GM19351 (cell line): ENCODE measurements around the gene PRKG1.
"Not testable (repeated sequence)": the region's sequence is repeated elsewhere in the genome, so short reads cannot be mapped to it uniquely, and the experiment has no call there.

Source experiments
- ATAC-seq: cut with Tn5 transposase; IDR thresholded peaks from one replicate; pipeline ENCODE4 v1.9.1; 2021; ENCODE audit warnings: mild to moderate bottlenecking, moderate library complexity; ENCODE audit not compliant: unreplicated experiment

The PRKG1 gene

DNA sequence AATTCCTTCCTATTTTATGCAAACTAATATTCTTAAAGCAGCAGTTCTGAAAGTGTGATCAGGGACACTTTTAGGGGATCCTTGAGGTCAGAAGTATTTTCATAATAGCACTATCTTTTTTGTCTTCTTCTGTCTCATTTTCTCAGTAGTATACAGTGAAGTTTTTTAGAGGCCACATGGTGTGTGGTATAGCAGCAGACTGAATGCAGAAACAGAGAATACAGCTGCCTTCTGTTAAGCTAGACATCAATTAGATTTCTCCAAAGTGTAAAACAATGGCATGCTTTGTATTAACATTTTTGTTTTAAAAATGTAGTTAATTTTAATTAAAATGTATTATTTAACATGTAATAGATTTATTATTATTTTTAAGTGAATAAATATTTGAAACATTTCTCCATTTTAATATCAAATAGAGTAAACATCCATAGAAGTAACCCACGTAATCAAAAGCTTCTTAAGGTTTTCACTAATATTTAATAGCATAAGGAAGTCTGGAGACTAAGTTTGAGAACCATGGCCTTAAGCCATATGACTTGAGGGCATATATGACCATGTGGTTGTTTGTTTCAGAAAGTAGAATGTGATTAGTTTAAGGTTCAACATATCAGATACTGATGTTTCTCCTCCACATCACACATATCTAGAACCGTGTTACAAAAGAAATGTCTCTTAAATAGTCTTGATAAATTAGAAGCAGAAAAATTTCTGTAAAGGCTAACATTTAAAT lies 94.0 kb downstream of the PRKG1 start:
- no peak for ATAC-seq

DNA sequence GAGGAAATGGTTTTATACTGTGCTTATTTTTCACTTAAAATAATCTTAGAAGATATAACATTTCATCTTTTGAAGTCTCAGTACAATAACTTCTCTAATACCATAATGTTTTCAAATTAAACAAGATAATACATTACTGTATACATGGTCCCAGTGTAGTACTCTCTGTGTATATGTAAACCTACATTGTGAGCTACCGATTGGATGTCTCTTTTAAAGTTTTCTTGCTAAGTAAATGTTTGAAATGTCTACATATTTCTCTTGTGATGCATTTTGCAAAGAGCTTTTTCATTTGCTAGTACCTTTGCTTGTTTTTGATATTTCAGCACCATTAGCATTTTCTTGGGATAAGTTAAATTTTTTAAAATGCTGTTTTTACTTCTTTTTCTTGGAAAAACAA lies 94.8 kb downstream of the PRKG1 start:
- ATAC-seq = no peak

DNA sequence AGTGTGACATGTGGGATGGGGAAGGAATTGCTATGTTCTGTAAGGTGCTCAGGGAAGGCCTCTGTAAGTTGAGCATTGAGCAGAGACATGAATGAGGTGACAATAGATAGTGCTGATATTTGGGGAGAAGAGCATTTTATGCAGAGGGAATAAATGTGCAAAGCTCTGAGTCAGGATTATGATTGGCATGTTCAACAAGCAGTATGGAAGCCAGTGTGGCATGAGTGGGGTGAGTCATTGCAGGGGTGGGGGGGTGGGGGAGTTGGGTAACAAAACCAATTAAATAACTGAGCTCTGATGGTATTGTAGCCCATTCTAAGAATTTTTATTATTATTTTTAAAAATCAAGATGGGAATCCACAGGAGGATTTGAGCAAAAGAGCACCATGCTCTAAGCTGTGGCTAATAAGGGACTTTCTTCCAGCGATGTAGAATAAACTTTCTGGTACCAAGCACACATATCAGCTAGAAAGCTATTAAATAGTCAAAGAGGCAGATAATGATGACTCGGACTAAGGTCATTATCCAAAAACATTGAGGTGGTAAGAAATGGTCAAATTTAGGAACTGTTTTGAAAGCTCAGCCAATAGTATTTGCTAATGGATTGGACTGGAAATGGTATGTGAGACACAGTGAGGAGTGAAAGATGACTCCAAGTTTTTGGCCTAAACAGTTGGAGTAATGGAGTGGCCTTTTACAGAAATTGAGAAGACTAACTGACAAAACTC lies 96.4 kb downstream of the PRKG1 start:
- ATAC-seq = no peak

DNA sequence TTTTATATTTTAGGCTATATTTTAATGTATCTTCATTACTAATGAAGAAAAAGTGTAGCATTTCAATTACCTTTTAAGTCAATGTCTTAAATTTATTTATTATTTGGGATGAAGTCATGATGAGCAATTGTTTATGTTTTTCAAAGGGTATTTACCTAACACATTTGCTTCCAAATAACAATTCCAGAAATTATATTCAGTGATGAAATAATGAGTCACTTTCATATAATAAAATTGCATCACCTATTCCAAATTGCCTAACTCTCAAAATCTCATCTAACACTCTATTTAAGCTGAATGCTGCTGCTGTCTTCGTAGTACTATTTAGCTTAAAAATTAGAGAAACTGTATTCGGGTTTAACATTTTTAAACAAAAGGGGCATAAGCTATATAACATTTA lies 97.7 kb downstream of the PRKG1 start:
- ATAC-seq = no peak

DNA sequence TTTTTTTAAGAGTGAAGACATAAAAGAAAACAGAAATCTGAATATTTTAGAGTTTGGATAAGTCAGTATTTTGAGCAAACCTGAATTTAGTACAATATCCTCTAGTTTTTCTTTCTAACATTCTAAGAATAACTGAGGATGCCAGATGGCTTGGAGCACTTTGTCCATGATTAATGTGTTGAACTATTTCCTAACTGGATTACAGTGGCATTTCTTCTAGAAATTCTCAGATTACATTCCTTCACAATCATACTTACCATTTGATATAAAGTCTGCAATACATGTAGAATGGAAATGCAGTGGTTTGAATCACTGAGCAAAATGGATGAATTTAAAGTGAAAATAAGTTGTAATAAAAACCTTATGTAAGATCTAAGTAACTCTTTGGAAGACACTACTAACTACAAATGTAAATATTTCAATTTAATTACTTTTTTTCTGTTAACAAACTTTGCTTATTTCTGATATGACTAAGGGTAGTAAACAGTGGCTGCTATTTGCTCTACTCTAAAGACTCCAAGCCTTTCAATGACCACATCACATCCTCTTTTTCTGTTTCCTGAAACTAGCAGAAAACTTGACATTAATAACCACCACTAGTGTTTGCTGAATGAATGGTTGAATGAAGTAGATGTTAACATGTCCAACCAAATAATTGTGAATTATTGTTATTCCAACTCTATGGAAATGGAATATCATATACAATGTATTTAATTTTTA lies 102.8 kb downstream of the PRKG1 start:
- no peak for ATAC-seq

DNA sequence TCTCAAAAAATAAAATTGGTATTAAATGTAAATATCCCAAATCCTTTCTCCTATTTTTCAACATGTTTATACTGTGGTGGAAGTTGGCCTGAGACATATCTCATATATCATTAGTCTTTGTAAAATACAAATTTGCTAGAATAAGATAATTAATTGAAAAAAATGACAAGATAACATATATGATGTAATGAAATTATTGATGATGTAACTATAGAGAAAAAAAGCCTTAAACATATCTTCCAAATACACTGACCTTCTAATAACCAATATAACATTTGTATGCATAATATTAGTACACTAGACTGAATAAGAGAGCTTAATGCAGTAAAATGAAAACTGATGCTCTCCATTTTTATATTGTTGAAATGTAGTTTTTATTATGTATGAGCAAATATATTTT lies 104.3 kb downstream of the PRKG1 start:
- ATAC-seq = no peak

DNA sequence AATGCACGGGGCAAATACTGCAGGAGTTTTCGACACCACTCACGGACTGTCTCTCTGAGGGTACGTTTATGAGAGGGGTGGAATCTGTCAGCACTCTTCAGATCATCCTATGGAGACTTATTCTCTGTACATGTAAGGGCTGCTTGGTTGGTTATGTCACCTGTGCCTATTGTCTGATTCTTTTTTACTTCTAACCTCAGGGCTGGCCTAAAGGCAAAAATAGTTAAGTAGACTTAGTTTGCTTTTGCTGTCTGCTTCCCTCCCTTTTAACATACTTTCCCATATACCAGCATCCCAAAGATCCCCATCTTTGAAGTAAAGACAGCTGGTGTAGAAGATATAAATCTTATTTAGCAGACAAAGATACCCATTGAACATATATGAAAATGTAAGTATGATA lies 105.9 kb downstream of the PRKG1 start:
- no peak for ATAC-seq

DNA sequence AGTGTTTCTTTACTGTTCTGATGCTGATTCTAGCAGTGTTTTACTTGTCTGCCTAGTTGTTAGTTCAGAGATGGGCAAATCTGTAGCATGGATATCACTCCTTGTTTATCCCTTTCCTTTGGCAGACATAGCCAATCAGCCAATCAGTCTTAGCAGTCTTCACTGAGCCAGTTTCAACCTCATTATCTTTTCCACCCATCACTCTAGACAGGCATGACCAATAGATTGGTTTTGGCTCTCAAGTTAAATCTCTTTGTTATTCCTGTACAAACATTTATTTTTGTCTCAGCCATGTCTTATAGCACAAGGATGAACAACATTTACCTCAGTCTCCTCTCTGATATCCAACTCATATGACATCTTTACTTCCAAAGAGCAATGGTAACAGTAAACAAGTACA lies 109.5 kb downstream of the PRKG1 start:
- no peak for ATAC-seq

DNA sequence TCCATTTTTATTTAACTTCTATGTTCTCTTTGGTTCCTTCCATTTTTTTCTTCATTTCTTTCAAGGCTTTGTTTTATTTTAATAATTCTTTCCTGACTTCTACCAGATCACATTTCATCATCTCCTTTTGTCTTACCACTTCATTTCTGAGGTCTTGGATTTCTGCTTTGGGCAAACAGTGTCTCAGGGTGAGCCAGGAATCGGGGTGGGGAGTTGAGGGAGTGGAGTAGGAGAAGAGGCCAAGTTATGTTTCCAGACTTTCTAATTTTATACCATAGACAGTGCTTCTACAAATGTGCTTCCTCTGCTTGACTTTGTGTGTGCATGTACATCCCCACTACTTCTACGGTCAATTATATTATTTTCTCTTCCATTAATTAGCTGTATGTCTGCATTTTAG lies 112.1 kb downstream of the PRKG1 start:
- ATAC-seq = no peak

DNA sequence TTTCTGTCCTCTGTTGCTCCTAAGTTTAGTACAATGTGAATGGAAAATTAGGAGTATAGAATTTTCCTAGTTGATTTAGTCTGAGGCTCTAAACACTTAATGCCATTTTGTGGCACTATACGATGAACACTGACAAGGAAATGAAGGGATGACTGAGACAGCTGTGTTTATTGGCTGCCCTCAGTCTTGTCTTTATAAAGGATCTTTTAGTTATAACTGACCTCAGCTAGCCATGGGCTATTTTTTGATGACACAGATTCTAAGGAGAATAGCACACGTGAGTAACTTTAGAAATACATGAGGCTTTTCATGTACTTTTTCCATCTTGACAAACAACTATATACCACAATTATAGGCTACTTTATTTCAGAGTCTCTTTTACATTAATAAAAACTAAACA lies 113.7 kb downstream of the PRKG1 start:
- ATAC-seq = no peak

DNA sequence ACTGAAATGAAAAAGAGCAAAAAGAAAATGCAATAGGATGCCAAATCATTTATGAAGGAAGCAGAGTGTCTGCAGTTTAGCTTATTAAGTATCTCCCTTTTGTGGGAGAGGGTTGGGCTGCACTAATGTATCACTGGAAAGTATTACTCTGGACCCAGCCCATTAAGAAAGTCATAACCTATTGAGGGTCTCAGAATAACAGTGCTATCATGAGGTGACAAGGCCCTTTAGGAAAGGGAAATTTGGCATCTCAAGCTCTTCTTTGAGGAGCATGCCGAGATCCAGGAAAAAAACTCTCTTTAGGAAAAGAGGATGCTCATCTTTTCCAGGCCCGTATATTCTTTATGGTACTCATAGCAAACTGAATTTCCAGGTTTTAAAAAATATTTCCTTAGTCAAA lies 114.6 kb downstream of the PRKG1 start:
- ATAC-seq = no peak

DNA sequence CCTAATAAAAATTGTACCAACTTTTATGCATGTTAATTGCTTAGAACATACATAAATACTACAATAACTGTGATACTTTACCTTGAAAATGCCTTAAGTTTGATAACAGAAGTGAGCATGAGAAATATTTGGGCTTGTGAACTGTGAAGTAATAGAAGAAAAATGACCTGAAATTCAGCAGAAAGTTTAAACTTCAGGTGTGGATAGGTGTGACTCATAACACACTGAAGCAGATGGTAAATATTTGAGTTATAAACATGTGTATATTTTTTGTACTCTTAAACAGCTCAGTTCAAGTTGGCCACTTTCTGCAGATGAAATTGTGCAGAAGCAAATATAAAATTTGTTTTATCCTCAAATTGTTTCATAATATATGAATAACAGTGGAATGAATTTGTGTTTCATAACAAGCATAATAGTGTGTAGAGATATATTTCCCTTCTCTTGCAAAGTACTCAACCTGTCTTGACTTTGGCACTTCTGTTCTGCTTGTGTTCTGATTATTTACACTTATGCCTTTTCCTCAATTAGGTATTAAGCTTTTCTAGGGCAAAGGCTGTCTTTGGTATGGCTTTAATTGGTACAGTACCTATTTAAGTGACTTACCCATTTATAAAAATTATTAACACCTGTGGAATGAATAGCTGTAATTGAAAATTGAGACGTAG lies 122.4 kb downstream of the PRKG1 start:
- ATAC-seq = no peak

DNA sequence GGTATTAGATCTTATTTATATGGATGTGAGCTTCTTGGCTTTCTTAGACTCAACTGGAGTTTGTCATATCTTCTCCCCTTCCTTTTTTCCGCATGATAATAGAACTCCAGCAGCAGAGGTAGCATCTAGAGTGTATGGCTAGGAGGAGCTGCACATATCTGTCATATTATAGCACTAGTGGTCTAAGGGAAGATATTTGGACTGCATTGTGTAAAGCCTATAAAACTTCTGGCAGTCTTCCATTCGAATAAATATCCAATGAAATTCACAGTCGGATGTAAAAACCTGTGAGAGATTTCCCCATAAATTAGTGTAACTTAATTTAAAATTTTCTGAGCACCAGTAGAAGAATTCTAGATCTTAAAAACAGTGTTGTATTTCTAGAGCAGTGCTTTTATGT lies 123.9 kb downstream of the PRKG1 start:
- ATAC-seq = no peak

DNA sequence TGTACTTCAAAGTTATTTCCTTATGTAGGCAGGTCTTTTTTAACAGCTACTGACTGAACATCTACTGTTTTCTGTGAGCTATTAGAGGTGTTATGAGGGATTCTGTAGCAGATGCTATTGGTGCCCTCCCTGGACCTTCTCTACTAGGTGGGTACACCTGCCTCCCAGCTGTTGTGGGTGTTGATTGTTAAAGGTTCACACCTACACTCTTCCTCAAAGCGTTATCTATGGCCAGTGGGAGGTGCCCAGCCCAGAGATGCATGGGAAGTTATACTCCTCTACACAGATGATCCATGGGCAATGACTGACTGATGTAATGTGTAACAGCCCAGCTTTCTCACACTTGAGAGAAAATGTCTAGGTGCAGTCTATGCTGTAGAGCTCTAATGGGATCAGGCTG lies 127.7 kb downstream of the PRKG1 start:
- ATAC-seq = no peak

DNA sequence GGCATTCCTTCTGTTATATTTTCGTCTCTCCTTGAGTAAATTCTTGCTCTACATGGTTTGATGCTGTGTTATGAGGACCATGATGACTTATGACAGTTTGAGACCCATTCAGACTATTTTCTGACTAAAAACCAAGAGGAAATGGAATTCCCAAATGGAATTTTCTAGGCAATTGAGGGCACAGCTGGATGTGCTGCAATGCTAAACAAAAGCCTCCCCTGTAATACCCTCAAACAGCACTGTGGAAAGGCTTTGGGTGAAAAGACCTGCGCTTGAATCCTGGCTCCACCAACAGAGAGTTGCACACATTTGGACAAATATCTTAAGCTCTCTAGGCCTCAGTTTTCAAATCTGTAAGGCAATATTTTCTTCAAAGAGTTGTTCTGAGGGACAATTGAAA lies 129.1 kb downstream of the PRKG1 start:
- no peak for ATAC-seq

DNA sequence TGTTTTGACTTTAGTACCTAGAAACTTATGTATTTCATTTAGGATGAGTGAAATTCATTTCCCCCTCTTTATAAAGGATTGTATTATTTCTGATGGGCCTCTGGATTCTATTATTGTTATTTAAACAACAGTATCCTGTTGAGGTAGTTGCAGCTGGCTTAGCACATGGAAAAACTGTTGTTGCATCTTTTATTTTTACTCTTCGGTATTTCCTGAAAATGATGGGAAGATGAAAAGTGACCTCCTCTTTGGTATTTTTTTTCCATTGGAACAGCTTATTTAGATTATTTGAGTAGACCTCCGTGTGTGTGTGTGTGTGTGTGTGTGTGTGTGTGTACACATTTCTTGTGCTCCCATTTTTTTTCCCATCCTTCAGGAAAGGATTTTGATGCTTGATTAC lies 129.8 kb downstream of the PRKG1 start:
- no peak for ATAC-seq

DNA sequence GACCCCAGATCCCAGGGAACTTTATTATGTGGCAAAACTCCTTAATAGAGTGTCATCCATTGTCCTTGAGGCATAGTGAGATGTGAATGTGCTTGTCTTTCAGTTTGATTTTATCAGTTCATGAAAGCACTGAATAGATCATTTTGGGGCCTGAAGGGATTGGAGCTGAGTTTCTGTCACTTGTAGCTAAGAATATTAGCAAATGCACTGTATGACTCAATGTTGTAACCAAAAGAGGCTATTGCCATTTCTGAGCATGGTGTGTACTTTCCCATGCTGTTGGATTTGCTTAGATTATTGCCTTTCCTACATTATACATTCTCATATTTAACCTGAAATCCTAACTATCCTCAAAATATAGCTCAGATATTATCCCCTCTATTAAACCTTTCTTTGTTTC lies 130.4 kb downstream of the PRKG1 start:
- no peak for ATAC-seq

DNA sequence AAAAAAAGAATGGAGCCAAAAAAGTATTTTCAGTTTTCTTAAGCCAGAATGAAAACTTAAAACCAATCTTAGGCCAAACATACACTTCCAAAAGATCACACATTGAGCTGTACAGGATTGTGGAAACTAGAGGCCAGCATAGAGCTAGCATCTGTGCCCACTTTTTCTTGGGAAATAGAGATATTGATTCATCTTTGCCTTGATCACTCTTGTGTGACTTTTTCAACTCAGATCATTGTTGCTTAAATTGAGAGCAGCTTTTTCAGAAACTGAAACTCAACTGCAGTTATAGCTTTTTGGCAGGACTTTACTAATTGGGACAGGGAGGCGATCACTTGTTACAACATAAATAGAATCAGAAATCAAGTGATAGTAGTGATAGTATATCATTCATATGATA lies 132.2 kb downstream of the PRKG1 start:
- ATAC-seq = no peak

DNA sequence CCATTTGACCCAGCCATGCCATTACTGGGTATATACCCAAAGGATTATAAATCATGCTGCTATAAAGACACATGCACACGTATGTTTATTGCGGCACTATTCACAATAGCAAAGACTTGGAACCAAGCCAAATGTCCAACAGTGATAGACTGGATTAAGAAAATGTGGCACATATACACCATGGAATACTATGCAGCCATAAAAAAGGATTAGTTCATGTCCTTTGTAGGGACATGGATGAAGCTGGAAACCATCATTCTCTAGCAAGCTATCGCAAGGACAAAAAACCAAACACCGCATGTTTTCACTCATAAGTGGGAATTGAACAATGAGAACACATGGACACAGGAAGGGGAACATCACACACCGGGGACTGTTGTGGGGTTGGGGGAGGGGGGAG lies 138.7 kb downstream of the PRKG1 start:
- not testable (repeated sequence) for ATAC-seq

DNA sequence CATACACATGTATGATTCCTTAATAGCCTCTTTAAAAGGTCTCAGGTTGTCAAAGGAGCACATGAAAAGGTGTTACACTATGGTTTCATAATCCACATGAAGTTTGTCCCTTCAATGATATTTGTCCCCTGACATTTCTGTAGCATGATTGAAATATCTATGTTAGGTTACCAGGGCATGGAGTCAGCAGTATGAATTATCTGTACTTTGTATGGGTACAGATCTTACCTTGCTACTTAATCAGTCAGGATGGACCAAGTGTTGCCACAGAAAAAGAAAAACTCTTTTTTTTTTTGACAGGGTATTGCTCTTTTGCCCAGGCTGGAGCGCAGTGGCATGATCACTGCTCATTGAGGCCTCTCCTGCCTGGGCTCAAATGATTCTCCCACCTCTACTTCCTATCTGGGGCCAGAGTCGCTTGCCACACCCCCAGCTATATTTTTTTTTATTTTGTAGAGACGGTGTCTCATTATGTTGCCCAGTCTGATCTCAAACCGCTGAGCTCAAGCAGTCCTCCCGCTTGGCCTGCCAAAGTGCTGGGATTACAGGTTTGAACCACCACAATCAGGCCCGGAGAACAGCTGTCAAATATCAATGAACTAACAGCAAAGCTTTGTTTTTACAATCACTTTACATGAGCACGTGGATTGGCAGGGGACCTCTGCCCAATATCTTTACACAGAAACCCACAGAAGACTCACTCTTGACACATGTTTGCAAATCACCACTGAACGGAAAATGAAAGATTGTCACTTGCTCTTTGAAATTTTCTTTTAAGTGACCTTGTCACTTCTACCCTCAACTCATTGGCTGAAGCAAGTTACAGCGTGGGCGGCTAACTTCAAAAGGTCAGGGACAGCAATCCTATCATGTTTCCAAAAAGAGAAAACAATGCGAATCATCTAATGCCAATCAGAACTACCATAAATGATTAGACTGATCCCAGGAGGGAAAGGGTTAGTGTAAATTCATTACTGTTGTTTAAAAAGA lies 140.2 kb downstream of the PRKG1 start:
- ATAC-seq = no peak
